Fibroblast of lung (primary cell): ENCODE data around the gene KIRREL3. TPM values are rescaled to one million over a fixed set of nuclear protein-coding genes. Genes with fewer than 3 reads are reported as not detected.

Source experiments
- DNase-seq, 2 donors: peaks; one replicate each; pipeline versions ENCODE4 v3.0.0 to v3.0.0-alpha.2; 2010; ENCODE audit warnings: low read depth in 2 of 2
- H2AFZ ChIP-seq: 2 replicates; pipeline ENCODE4 v1.5.1; 2012; ENCODE audit warnings: low read length, control low read depth, inconsistent platforms
- H3K27ac ChIP-seq: 2 replicates; pipeline ENCODE4 v1.5.1; 2011; ENCODE audit warnings: low read length, control low read depth; ENCODE audit not compliant: insufficient read depth
- H3K27me3 ChIP-seq: 2 replicates; pipeline ENCODE4 v1.5.1; 2011; ENCODE audit warnings: mild to moderate bottlenecking, low read length; ENCODE audit not compliant: control insufficient read depth, insufficient read depth
- H3K36me3 ChIP-seq: 2 replicates; pipeline ENCODE4 v1.5.1; 2011; ENCODE audit warnings: low read length; ENCODE audit not compliant: control insufficient read depth, insufficient read depth
- H3K4me1 ChIP-seq: 2 replicates; pipeline ENCODE4 v1.5.1; 2011; ENCODE audit warnings: low read length; ENCODE audit not compliant: control insufficient read depth, insufficient read depth; ENCODE audit errors: extremely low read depth
- H3K4me2 ChIP-seq: 2 replicates; pipeline ENCODE4 v1.5.1; 2011; ENCODE audit warnings: low read length, control low read depth; ENCODE audit not compliant: insufficient read depth; ENCODE audit errors: extremely low read depth
- H3K4me3 ChIP-seq, 4 experiments: fragments of 200-600 bp in 1 of 4; sonication (generic) in 1 of 4; replicated peaks in 1 of 4; 2 replicates each; pipeline ENCODE4 v1.5.1; 2011 to 2016; ENCODE audit warnings: low read length in 4 of 4, low read depth in 3 of 4, mild to moderate bottlenecking in 3 of 4, control low read depth in 2 of 4, inconsistent platforms in 1 of 4, mixed read lengths in 1 of 4; ENCODE audit not compliant: insufficient read depth in 1 of 4; ENCODE audit errors: control extremely low read depth in 1 of 4
- H3K79me2 ChIP-seq: 2 replicates; pipeline ENCODE4 v1.5.1; 2012; ENCODE audit warnings: mild to moderate bottlenecking, low read length, inconsistent platforms; ENCODE audit not compliant: control insufficient read depth, insufficient read depth
- H3K9ac ChIP-seq: 2 replicates; pipeline ENCODE4 v1.5.1; 2011; ENCODE audit warnings: mild to moderate bottlenecking, low read length, control low read depth; ENCODE audit not compliant: insufficient read depth
- H3K9me3 ChIP-seq: 2 replicates; pipeline ENCODE4 v1.5.1; 2012; ENCODE audit warnings: low read depth, low read length; ENCODE audit not compliant: control insufficient read depth, insufficient read depth
- H4K20me1 ChIP-seq: 2 replicates; pipeline ENCODE4 v1.5.1; 2011; ENCODE audit warnings: low read length; ENCODE audit not compliant: control insufficient read depth, insufficient read depth; ENCODE audit errors: extremely low read depth
- CTCF ChIP-seq, 2 donors: IDR thresholded peaks in 1 of 2; conservative IDR thresholded peaks in 1 of 2; 1 replicate in 1 of 2; 2 replicates in 1 of 2; pipeline ENCODE4 v1.5.1; 2011 to 2012; ENCODE audit warnings: low read length in 2 of 2, control low read depth in 1 of 2, inconsistent platforms in 1 of 2, low read depth in 1 of 2, mild to moderate bottlenecking in 1 of 2
- EZH2 ChIP-seq: IDR thresholded peaks from 2 replicates; pipeline ENCODE4 v1.5.1; 2012; ENCODE audit warnings: low read length, control low read depth, mild to moderate bottlenecking; ENCODE audit errors: missing control alignments
- polyA plus RNA-seq, 2 donors: library from polyadenylated mRNA; depleted of rRNA in 1 of 2; stranded (reverse) in 1 of 2; unstranded in 1 of 2; fragments of >200 nt; gene quantifications; 2 replicates each; pipeline ENCODE4 v1.2.1, GENCODE V29; 2011 to 2012; ENCODE audit warnings: missing spikeins in 1 of 2
- total RNA-seq: library from RNA; depleted of rRNA; stranded (reverse); fragments of >200 nt; gene quantifications from 2 replicates; pipeline ENCODE4 v1.2.1, GENCODE V29; 2014

KIRREL3 gene
- total and polyA plus RNA-seq, 2 donors (not counting 1 experiment from before 2014, with no cell fraction given): 2.8 to 6.1 TPM

- Histone ChIP-seq H2AFZ (no peak overlapping the region), H4K20me1 (no peaks in the 10 kb centered on the region), H3K79me2 (no peaks in the 10 kb centered on the region), H3K27me3 (no peaks in the 10 kb centered on the region), H3K9ac (no peak overlapping the region), H3K4me2 (no peak overlapping the region), H3K27ac (no peak overlapping the region), H3K9me3 (no peaks in the 10 kb centered on the region), H3K4me1 (peaks cover under 1% of the 10 kb centered on the region), H3K36me3 (no peaks in the 10 kb centered on the region), H3K4me3 (no peak overlapping the region)
- no peak for TF ChIP-seq CTCF (conservative IDR thresholded peaks at IDR 0.05 in 1 of 2, IDR thresholded peaks at IDR 0.05 in 1 of 2; ENCODE audit: low read depth in 1 of 2, low read length in 2 of 2)
- TF ChIP-seq EZH2: no peak
- no peak for DNase-seq
Measured at GRCh38 chr11:126653040-126653439, 347.5 kb downstream of the KIRREL3 start.

GRCh38 chr11:126647735-126648134 lies 352.8 kb downstream of the KIRREL3 start:
- Histone ChIP-seq H3K9me3 (no peaks in the 10 kb centered on the region), H2AFZ (peak overlapping the region; percentile 41), H4K20me1 (no peaks in the 10 kb centered on the region), H3K79me2 (no peaks in the 10 kb centered on the region), H3K9ac (no peak overlapping the region), H3K4me3 (peak overlapping the region in 1 of 4 experiments; percentile 1), H3K36me3 (no peaks in the 10 kb centered on the region), H3K4me1 (peaks cover 9% of the 10 kb centered on the region), H3K4me2 (peak overlapping the region; percentile 65), H3K27ac (peak overlapping the region; percentile 69), H3K27me3 (no peaks in the 10 kb centered on the region)
- TF ChIP-seq CTCF (conservative IDR thresholded peaks at IDR 0.05 in 1 of 2, IDR thresholded peaks at IDR 0.05 in 1 of 2; ENCODE audit: low read depth in 1 of 2, low read length in 2 of 2): no peak
- DNase-seq: peak; percentile 26 to 92

GRCh38 chr11:126646701-126647557 lies 353.6 kb downstream of the KIRREL3 start:
- Histone ChIP-seq H2AFZ (no peak overlapping the region), H3K4me3 (no peak overlapping the region), H3K27me3 (no peaks in the 10 kb centered on the region), H3K27ac (peak overlapping the region; percentile 69), H4K20me1 (no peaks in the 10 kb centered on the region), H3K4me1 (peaks cover 9% of the 10 kb centered on the region), H3K4me2 (peak overlapping the region; percentile 65), H3K9me3 (no peaks in the 10 kb centered on the region), H3K36me3 (no peaks in the 10 kb centered on the region), H3K79me2 (no peaks in the 10 kb centered on the region), H3K9ac (no peak overlapping the region)
- DNase-seq: peak in 1 of 2 donors; percentile 74
- no peak for TF ChIP-seq CTCF (conservative IDR thresholded peaks at IDR 0.05 in 1 of 2, IDR thresholded peaks at IDR 0.05 in 1 of 2; ENCODE audit: low read depth in 1 of 2, low read length in 2 of 2)
